ENCODE measurements around the gene HSPG2. TPM values are rescaled to one million over a fixed set of nuclear protein-coding genes. Genes with fewer than 3 reads are reported as not detected.

The HSPG2 gene
- total RNA-seq, 2 donors from 2014 or later, result 148 to 152 TPM

- Histone ChIP-seq H3K27me3 (no peaks in the 10 kb centered on the region), H3K9ac (ENCODE audit: low read depth in 2 of 2, low read length in 2 of 2) (no peak overlapping the region), H3K4me1 (no peaks in the 10 kb centered on the region), H3K36me3 (peaks cover 7% of the 10 kb centered on the region), H3K9me3 (no peaks in the 10 kb centered on the region), H3K4me3 (no peak overlapping the region), H3K27ac (no peak overlapping the region)
- TF ChIP-seq CTCF (IDR thresholded peaks at IDR 0.05), result no peak
- intact Hi-C loops (cut with DNase I), result no loop called here
- no peak for DNase-seq
These were observed 49.3 kb downstream of the HSPG2 start for GRCh38 chr1:21887796-21888195.

DNA sequence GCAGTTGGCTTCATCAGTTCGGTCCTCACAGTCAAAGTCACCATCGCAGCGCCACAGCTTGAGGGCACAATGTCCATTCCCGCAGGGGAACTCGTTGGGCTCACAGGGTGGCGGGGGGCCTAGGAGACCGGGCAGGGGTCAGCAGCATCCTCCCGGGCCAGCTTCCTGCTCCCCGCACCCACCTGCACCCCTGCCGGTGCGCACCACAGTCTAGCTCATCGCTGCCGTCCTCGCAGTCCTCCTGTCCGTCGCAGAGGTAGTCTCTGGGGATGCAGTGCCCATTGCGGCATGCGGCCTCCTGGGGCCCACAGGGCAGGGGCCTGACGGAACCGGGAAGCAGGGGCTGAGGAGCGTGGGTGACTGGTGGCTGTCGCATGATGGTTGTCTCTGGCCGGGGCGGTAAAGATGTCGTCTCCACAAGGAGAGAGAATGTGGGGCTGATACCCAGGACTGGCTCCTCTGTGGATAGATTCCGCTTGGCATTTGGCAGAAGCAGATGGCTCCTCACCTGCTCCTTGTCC, 49.8 kb downstream of the HSPG2 start:
- H3K9me3 ChIP-seq, result no peaks in the 10 kb centered on the region
- no peak for DNase-seq
- no peaks in the 10 kb centered on the region for H3K27me3 ChIP-seq
- no peak overlapping the region for H3K27ac ChIP-seq
- intact Hi-C loops (cut with DNase I), result no loop called here
- no peaks in the 10 kb centered on the region for H3K4me1 ChIP-seq
- TF ChIP-seq CTCF (IDR thresholded peaks at IDR 0.05), result no peak
- H3K9ac ChIP-seq (ENCODE audit: low read depth in 2 of 2, low read length in 2 of 2), result no peak overlapping the region
- H3K36me3 ChIP-seq, result peaks cover 7% of the 10 kb centered on the region
- H3K4me3 ChIP-seq, result no peak overlapping the region

DNA sequence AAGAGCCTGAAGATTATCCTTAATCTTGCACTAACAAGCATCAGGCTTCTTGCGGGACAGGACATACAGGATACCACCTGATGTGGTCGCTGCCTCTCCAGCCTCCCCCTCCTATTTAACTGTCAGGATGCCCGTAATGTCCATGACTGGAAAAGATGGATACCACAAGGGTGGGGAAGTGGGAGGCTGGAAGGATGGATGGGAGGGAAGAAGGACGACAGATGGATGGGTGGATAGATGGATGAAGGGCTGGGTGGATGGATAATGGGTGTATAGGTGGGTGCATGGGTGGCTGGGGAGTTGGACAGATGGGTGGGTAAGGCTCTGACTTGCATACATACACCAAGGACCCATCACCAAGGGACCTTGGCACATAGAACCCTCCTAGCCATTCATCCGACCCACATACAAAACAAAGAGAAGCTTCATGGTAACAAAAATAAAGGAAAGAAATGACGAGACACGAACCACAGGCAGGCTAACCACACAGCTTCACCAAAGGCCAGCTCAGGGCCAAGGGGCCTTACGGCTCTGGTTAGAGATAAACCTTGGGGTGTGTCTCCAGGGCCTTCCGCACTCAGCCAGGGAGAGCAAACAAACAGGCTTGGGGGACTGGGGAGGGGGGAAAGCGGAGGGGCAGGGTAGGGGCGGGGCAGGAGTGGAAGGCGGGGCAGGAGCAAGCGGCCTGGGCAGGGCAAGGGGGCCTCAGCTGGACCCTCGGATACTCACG, 50.5 kb downstream of the HSPG2 start:
- H3K27ac ChIP-seq, result no peak overlapping the region
- no peak overlapping the region for H3K9ac ChIP-seq (ENCODE audit: low read depth in 2 of 2, low read length in 2 of 2)
- peaks cover 7% of the 10 kb centered on the region for H3K36me3 ChIP-seq
- no peaks in the 10 kb centered on the region for H3K27me3 ChIP-seq
- no peak overlapping the region for H3K4me3 ChIP-seq
- no peaks in the 10 kb centered on the region for H3K9me3 ChIP-seq
- no peak for DNase-seq
- TF ChIP-seq CTCF (IDR thresholded peaks at IDR 0.05), result no peak
- no peaks in the 10 kb centered on the region for H3K4me1 ChIP-seq
- intact Hi-C loops (cut with DNase I), result no loop called here

DNA sequence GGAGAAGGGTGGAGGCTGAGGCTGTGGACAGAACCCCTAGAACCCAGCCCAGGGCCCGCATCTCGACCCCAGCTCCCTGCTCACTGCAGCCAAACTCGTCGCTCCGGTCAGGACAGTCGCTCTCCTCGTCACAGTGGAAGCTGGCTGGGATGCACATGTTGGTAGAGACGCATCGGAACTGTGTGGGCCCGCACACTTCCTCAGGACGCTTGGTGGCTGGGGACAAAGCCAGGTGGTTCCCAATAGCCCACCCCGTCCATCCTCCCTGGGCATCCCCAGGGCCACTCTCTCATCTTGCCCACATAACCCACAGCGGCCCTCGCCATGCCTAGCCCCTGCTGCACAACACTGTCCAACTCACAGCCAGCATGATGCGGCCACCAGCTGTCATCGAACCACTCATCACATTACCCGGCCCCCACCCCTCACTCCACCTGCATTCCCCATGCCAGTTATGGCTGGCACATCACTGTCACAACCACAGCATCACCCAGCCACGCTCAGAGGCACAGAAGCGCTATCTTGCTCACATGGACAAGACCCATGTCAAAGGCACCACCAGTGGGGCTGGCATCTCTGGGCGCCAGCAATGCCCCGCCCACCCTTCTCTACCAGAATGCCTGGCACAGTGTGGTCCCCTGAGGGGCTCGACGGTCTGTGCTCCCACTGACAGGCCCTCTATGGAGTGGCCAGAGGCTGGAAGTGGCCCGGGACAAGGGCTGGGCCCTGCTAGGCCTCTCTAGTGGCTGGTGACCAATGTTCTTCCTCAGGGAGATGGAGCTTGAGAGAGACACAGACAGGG, 51.7 kb downstream of the HSPG2 start:
- Histone ChIP-seq H3K9ac (ENCODE audit: low read depth in 2 of 2, low read length in 2 of 2) (no peak overlapping the region), H3K4me1 (no peaks in the 10 kb centered on the region), H3K4me3 (no peak overlapping the region), H3K9me3 (no peaks in the 10 kb centered on the region), H3K27ac (no peak overlapping the region), H3K27me3 (no peaks in the 10 kb centered on the region), H3K36me3 (peaks cover 7% of the 10 kb centered on the region)
- DNase-seq, result no peak
- TF ChIP-seq CTCF (IDR thresholded peaks at IDR 0.05), result no peak
- intact Hi-C loops (cut with DNase I), result no loop called here

GRCh38 chr1:21884456-21885235, 52.5 kb downstream of the HSPG2 start:
- no peak for TF ChIP-seq CTCF (IDR thresholded peaks at IDR 0.05)
- Histone ChIP-seq H3K4me1 (no peaks in the 10 kb centered on the region), H3K36me3 (peaks cover 7% of the 10 kb centered on the region), H3K27me3 (no peaks in the 10 kb centered on the region), H3K27ac (no peak overlapping the region), H3K9ac (ENCODE audit: low read depth in 2 of 2, low read length in 2 of 2) (no peak overlapping the region), H3K4me3 (no peak overlapping the region), H3K9me3 (no peaks in the 10 kb centered on the region)
- DNase-seq, result no peak
- intact Hi-C loops (cut with DNase I), result no loop called here

Data from colonic mucosa (tissue), 4 donors.